ENCODE data around the gene ADAM19.
"Not testable (repeated sequence)": the region's sequence is repeated elsewhere in the genome, so short reads cannot be mapped to it uniquely, and the experiment has no call there.

Gene ADAM19

DNA sequence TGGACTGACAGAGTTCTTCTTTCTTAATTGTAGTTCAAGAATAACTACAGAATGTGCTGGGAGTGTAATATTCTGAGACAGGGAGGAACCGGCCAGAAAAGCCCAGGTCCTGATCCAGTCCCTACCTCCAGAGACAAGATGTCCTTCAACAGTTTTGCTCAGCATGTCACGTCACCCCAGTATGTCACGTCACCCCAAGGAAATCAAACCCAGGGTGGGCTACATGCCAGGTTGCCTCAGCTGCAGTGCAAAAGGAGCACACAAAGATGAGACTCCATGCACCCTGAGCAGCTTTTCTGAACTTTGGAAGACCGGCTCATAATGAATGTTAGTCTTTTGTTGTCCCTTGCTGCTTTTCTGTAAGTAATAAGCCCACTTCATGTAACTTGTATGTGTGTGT, 141.5 kb downstream of the ADAM19 start:
- TF ChIP-seq CTCF (IDR thresholded peaks at IDR 0.05; ENCODE audit: unreplicated experiment in 3 of 3) = no peak
- no peaks in the 10 kb centered on the region for H3K36me3 Mint-ChIP-seq (ENCODE audit: low read depth)
- H3K27ac Mint-ChIP-seq = no peak overlapping the region
- H3K9me3 Mint-ChIP-seq = peaks cover 27% of the 10 kb centered on the region
- H3K4me3 Mint-ChIP-seq = no peak overlapping the region
- no peaks in the 10 kb centered on the region for H3K27me3 Mint-ChIP-seq (ENCODE audit: low read depth)
- H3K4me1 Mint-ChIP-seq = no peaks in the 10 kb centered on the region

DNA sequence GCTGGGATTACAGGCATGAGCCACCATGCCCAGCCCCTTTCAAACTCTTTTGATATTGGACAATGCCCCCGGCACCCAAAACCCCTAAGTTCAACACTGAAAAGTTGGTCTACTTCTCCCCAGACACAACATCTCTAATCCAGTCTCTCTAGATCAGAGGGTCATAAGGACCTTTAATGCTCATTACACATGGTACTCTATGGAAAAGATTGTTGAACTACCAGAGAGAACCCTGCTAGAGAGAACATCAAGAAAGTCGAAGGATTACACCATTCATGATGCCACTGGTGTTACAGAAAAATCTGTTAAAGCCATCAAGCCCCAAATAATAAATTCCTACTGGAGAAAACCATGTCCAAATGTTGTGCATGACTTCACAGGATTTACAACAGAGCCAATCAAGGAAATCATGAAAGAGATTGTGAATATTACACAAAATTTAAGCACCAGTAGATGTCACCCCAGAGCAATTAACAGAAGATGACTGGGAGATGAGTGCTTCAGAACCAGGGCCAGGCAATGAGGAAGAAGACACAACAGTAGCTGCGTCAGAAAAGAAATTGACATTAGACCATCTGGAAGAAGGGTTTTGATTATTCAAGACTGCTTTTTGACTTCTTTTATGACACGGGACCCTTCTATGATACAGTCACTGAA, 143.9 kb downstream of the ADAM19 start:
- H3K4me3 Mint-ChIP-seq = no peak overlapping the region

DNA sequence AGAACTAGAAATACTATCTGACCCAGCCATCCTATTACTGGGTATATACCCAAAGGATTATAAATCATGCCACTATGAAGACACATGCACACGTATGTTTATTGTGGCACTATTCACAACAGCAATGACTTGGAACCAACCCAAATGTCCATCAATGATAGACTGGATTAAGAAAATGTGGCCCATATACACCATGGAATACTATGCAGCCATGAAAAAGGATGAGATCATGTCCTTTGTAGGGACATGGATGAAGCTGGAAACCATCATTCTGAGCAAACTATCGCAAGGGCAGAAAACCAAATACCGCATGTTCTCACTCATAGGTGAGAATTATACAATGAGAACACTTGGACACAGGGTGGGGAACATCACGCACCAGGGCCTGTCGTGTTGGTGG, 145.7 kb downstream of the ADAM19 start:
- not testable (repeated sequence) for H3K4me1 Mint-ChIP-seq; H3K27me3 Mint-ChIP-seq (ENCODE audit: low read depth); H3K36me3 Mint-ChIP-seq (ENCODE audit: low read depth); H3K4me3 Mint-ChIP-seq; H3K27ac Mint-ChIP-seq
- peaks cover 33% of the 10 kb centered on the region for H3K9me3 Mint-ChIP-seq

More for the DNA sequence above, 143.9 kb downstream of the ADAM19 start:
- Mint-ChIP-seq H3K27ac (no peak overlapping the region), H3K4me1 (no peaks in the 10 kb centered on the region), H3K27me3 (ENCODE audit: low read depth) (no peaks in the 10 kb centered on the region), H3K36me3 (ENCODE audit: low read depth) (no peaks in the 10 kb centered on the region), H3K9me3 (peaks cover 40% of the 10 kb centered on the region)
- TF ChIP-seq CTCF (IDR thresholded peaks at IDR 0.05; ENCODE audit: unreplicated experiment in 3 of 3) = peak; percentile 36 to 55 (median 37)

All from nephron (organoid).